ENCODE results near the gene PARD3. TPM values are rescaled to one million over a fixed set of nuclear protein-coding genes. Genes with fewer than 3 reads are reported as not detected.

The PARD3 gene
- total and polyA plus RNA-seq, 2 donors (not counting 3 experiments of a cell fraction or from before 2014, with no cell fraction given), result 7.3 to 24.1 TPM

DNA sequence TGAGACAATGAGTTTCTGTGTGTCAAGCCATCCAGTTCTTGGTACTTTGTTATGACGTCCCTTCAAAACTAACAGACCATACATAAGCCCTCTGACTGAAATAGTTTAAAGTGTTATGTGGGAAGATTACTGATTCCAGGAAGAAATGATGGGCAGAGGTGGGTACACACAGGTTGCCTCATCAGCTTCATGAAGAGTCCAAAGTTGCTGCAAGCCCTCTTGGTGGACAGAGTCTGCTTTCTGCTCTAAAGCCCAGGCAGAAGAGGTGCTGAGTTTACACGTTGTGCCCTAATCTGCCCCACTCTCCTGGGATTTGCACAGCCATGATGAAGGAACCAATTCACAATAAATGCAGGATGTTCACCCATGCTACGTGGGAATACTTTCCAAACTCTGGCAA, 187.4 kb downstream of the PARD3 start:
- ChIA-PET CTCF (interaction anchor here (1.0 kb wide), 1 partner anchor 45 kb away, joined by 3 read pairs; no protein-coding TSS in a partner anchor), POLR2A (no interaction called here)
- Histone ChIP-seq H3K9me3 (replicated peaks; ENCODE audit: control insufficient read depth, insufficient read depth, low read length) (no peaks in the 10 kb centered on the region), H3K27ac (ENCODE audit: insufficient read depth, low read depth, low read length) (no peak overlapping the region), H3K4me2 (ENCODE audit: insufficient read depth, low read length) (no peak overlapping the region), H3K9ac (replicated peaks; ENCODE audit: extremely low read depth, insufficient read depth, low read length) (no peak overlapping the region), H4K20me1 (replicated peaks; ENCODE audit: control insufficient read depth, extremely low read depth, insufficient read depth, low read length) (no peaks in the 10 kb centered on the region), H3K4me3 (replicated peaks in 1 of 3; ENCODE audit: insufficient read depth in 1 of 3, low read depth in 1 of 3, low read length in 3 of 3) (no peak overlapping the region), H3K27me3 (ENCODE audit: control insufficient read depth in 2 of 2, insufficient read depth in 2 of 2, low read length in 2 of 2) (no peaks in the 10 kb centered on the region), H3K4me1 (ENCODE audit: control insufficient read depth, extremely low read depth, insufficient read depth, low read length) (no peaks in the 10 kb centered on the region), H2AFZ (ENCODE audit: low read depth, low read length) (no peak overlapping the region), H3K36me3 (ENCODE audit: control insufficient read depth in 2 of 2, extremely low read depth in 1 of 2, insufficient read depth in 2 of 2, low read length in 2 of 2) (no peaks in the 10 kb centered on the region), H3K79me2 (ENCODE audit: control insufficient read depth, insufficient read depth, low read length) (no peaks in the 10 kb centered on the region), H3K9me1 (replicated peaks; ENCODE audit: control insufficient read depth, extremely low read depth, insufficient read depth, low read length) (no peaks in the 10 kb centered on the region)
- DNase-seq (ENCODE audit: low read depth, low spot score) (no peak), FAIRE-seq (no peak)
- BruUV-seq (replicated peaks), result no TSS peak
- intact Hi-C loops (cut with micrococcal nuclease), result no loop called here
- dilution Hi-C loops (cut with MboI; ENCODE audit: extremely low pct_ligation_motif_present, low sequenced_read_pairs), result no loop called here
- TF ChIP-seq POLR2AphosphoS5 (IDR thresholded peaks at IDR 0.05; ENCODE audit: insufficient read depth, low read depth, low read length), result no peak
- TF ChIP-seq, protein P1, sequence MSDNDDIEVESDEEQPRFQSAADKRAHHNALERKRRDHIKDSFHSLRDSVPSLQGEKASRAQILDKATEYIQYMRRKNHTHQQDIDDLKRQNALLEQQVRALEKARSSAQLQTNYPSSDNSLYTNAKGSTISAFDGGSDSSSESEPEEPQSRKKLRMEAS (IDR thresholded peaks at IDR 0.05; ENCODE audit: insufficient read depth, insufficient read length), result no peak
- TF ChIP-seq JUN (IDR thresholded peaks at IDR 0.05; ENCODE audit: borderline replicate concordance, insufficient read depth, insufficient read length, low read depth), result no peak

DNA sequence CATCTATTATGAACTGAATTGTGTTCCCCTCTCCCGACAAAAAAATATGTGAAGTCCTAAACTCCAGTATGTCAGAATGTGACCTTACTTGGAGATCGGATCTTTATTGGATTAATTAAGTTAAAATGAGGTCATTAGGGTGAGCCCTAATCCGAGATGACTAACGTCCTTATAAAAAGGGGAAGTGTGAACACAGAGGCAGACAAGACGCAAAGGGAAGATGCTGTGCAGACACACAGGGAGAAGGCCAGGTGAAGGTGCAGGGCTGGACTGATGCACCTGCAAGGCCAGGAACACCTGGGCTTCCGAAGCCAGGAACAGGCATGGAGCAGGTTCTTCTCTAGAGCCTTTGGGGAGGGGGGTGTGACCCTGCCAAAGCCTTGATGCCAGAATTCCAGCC, 187.8 kb downstream of the PARD3 start:
- H3K9me1 ChIP-seq (replicated peaks; ENCODE audit: control insufficient read depth, extremely low read depth, insufficient read depth, low read length), result no peaks in the 10 kb centered on the region
- FAIRE-seq (no peak), DNase-seq (ENCODE audit: low read depth, low spot score) (no peak)
- no peaks in the 10 kb centered on the region for H3K4me1 ChIP-seq (ENCODE audit: control insufficient read depth, extremely low read depth, insufficient read depth, low read length)
- H3K4me2 ChIP-seq (ENCODE audit: insufficient read depth, low read length), result no peak overlapping the region
- H3K27me3 ChIP-seq (ENCODE audit: control insufficient read depth in 2 of 2, insufficient read depth in 2 of 2, low read length in 2 of 2), result no peaks in the 10 kb centered on the region
- ChIA-PET CTCF (no interaction called here), POLR2A (no interaction called here)
- no peak overlapping the region for H2AFZ ChIP-seq (ENCODE audit: low read depth, low read length)
- intact Hi-C loops (cut with micrococcal nuclease) (no loop called here), dilution Hi-C loops (cut with MboI; ENCODE audit: extremely low pct_ligation_motif_present, low sequenced_read_pairs) (no loop called here)
- no peaks in the 10 kb centered on the region for H3K36me3 ChIP-seq (ENCODE audit: control insufficient read depth in 2 of 2, extremely low read depth in 1 of 2, insufficient read depth in 2 of 2, low read length in 2 of 2)
- no peak overlapping the region for H3K4me3 ChIP-seq (replicated peaks in 1 of 3; ENCODE audit: insufficient read depth in 1 of 3, low read depth in 1 of 3, low read length in 3 of 3)
- no peaks in the 10 kb centered on the region for H3K9me3 ChIP-seq (replicated peaks; ENCODE audit: control insufficient read depth, insufficient read depth, low read length)
- H3K9ac ChIP-seq (replicated peaks; ENCODE audit: extremely low read depth, insufficient read depth, low read length), result no peak overlapping the region
- no peaks in the 10 kb centered on the region for H4K20me1 ChIP-seq (replicated peaks; ENCODE audit: control insufficient read depth, extremely low read depth, insufficient read depth, low read length)
- BruUV-seq (replicated peaks), result no TSS peak
- H3K27ac ChIP-seq (ENCODE audit: insufficient read depth, low read depth, low read length), result no peak overlapping the region
- TF ChIP-seq POLR2A (IDR thresholded peaks at IDR 0.05; ENCODE audit: low read depth, low read length) (no peak), MYC (IDR thresholded peaks at IDR 0.05; ENCODE audit: low read depth, low read length) (no peak), FOS (IDR thresholded peaks at IDR 0.05; ENCODE audit: borderline replicate concordance, insufficient read depth, low read length) (no peak), POLR2AphosphoS5 (IDR thresholded peaks at IDR 0.05; ENCODE audit: insufficient read depth, low read depth, low read length) (no peak), CTCF (IDR thresholded peaks at IDR 0.05; ENCODE audit: extremely low read depth in 1 of 2, insufficient read depth in 1 of 2, low read depth in 1 of 2, low read length in 2 of 2) (no peak)
- TF ChIP-seq, protein P1 (IDR thresholded peaks at IDR 0.05; ENCODE audit: insufficient read depth, insufficient read length), result no peak
- H3K79me2 ChIP-seq (ENCODE audit: control insufficient read depth, insufficient read depth, low read length), result no peaks in the 10 kb centered on the region
